Esophagus muscularis mucosa (tissue), 4 donors: ENCODE results near the gene NTM. TPM values are rescaled to one million over a fixed set of nuclear protein-coding genes. Genes with fewer than 3 reads are reported as not detected.

Source experiments
- DNase-seq: peaks from one replicate; pipeline ENCODE4 v3.0.0-alpha.2; 2017; ENCODE audit errors: extremely low spot score
- H3K27ac ChIP-seq, 4 donors: fragments of 200-600 bp; sonication (generic); replicated peaks in 1 of 4; 1 replicate in 3 of 4; 2 replicates in 1 of 4; pipeline ENCODE4 v1.5.1; 2016 to 2019; ENCODE audit warnings: mild to moderate bottlenecking in 1 of 4
- H3K27me3 ChIP-seq, 4 donors: fragments of 200-600 bp; sonication (generic); one replicate each; pipeline versions ENCODE4 v1.5.1 to v1.6.0; 2016 to 2019
- H3K36me3 ChIP-seq, 4 donors: fragments of 200-600 bp; sonication (generic); one replicate each; pipeline ENCODE4 v1.5.1; 2016 to 2019
- H3K4me1 ChIP-seq, 4 donors: fragments of 200-600 bp; sonication (generic); one replicate each; pipeline ENCODE4 v1.5.1; 2016 to 2019
- H3K4me3 ChIP-seq, 4 donors: fragments of 200-600 bp; sonication (generic); 1 replicate in 2 of 4; 2 replicates in 2 of 4; pipeline ENCODE4 v1.5.1; 2016 to 2019; ENCODE audit warnings: mild to moderate bottlenecking in 4 of 4, moderate library complexity in 1 of 4
- H3K9me3 ChIP-seq, 4 donors: fragments of 200-600 bp; sonication (generic); 1 replicate in 3 of 4; 2 replicates in 1 of 4; pipeline ENCODE4 v1.5.1; 2016 to 2019
- EP300 ChIP-seq: sonication (generic); formaldehyde crosslinking; IDR thresholded peaks from one replicate; pipeline ENCODE4 v1.6.1; 2017; ENCODE audit warnings: antibody characterized with exemption
- POLR2A ChIP-seq: fragments of 450-650 bp; IDR thresholded peaks from one replicate; pipeline ENCODE4 v1.6.1; 2017; ENCODE audit warnings: antibody characterized with exemption, moderate library complexity, mild to moderate bottlenecking, low read depth
- POLR2AphosphoS5 ChIP-seq, 2 donors: sonication (generic); formaldehyde crosslinking; IDR thresholded peaks; one replicate each; pipeline ENCODE4 v1.6.1; 2017; ENCODE audit warnings: antibody characterized with exemption in 2 of 2
- WGBS: methylation state at CpG from one replicate; pipeline ENCODE4 v1.1.5; 2018; 5-methylcytosine and 5-hydroxymethylcytosine counted together
- intact Hi-C: fragments of 100-400 bp; cut with DNase I; formaldehyde crosslinking; loops from one replicate; pipeline ENCODE4 v1.15.1; 2023
- total RNA-seq, 4 donors: library from RNA; depleted of rRNA; stranded (reverse); fragments of >200 nt; gene quantifications; one replicate each; pipeline versions ENCODE4 v1.1.0 to v1.2.1, GENCODE V29; 2016
- TF ChIP-seq, protein P1 (sequence below), 3 experiments: fragments of 200-600 bp in 2 of 3; fragments of 450-650 bp in 1 of 3; sonication (generic) in 2 of 3; IDR thresholded peaks; one replicate each; pipeline ENCODE4 v1.5.1; 2017 to 2019; ENCODE audit warnings: antibody characterized with exemption in 3 of 3, mild to moderate bottlenecking in 2 of 3, moderate library complexity in 1 of 3

Gene NTM
- total RNA-seq, 4 donors from 2014 or later, result 5.6 to 25.3 (median 8.3) TPM

DNA sequence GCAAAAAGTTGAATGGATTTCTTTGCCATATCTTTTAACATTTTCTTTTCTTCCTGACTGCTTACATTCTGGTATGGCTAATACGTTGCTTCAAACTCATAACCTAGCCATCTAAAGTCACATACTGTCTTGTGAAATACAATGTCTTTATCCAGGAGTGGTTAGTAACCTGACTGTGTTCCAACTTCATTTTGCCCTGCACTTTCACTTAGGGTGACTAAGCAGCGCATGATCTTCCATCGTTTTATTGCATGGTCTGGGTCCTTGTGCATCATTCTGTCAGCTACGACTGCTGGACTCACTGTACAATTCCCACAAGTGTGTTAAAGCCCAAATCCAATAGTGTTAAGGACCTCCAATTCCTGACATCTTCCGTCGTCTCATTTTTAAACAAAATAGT lies 403.2 kb downstream of the NTM start:
- 89% methylated on average over 6 of the region's 6 CpGs for WGBS
- intact Hi-C loops, result no loop called here
- no peak overlapping the region for H3K27ac ChIP-seq
- no peak overlapping the region for H3K4me3 ChIP-seq
- TF ChIP-seq EP300 (no peak), POLR2A (no peak), POLR2AphosphoS5 (IDR thresholded peaks at IDR 0.05) (no peak)
- TF ChIP-seq, protein P1, sequence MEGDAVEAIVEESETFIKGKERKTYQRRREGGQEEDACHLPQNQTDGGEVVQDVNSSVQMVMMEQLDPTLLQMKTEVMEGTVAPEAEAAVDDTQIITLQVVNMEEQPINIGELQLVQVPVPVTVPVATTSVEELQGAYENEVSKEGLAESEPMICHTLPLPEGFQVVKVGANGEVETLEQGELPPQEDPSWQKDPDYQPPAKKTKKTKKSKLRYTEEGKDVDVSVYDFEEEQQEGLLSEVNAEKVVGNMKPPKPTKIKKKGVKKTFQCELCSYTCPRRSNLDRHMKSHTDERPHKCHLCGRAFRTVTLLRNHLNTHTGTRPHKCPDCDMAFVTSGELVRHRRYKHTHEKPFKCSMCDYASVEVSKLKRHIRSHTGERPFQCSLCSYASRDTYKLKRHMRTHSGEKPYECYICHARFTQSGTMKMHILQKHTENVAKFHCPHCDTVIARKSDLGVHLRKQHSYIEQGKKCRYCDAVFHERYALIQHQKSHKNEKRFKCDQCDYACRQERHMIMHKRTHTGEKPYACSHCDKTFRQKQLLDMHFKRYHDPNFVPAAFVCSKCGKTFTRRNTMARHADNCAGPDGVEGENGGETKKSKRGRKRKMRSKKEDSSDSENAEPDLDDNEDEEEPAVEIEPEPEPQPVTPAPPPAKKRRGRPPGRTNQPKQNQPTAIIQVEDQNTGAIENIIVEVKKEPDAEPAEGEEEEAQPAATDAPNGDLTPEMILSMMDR (IDR thresholded peaks at IDR 0.05), result no peak
- DNase-seq, result no peak
- peaks cover 0 to 19% (median 0%) of the 10 kb centered on the region in 4 donors for H3K27me3 ChIP-seq
- no peaks in the 10 kb centered on the region for H3K36me3 ChIP-seq
- no peaks in the 10 kb centered on the region for H3K9me3 ChIP-seq
- H3K4me1 ChIP-seq, result no peaks in the 10 kb centered on the region

DNA sequence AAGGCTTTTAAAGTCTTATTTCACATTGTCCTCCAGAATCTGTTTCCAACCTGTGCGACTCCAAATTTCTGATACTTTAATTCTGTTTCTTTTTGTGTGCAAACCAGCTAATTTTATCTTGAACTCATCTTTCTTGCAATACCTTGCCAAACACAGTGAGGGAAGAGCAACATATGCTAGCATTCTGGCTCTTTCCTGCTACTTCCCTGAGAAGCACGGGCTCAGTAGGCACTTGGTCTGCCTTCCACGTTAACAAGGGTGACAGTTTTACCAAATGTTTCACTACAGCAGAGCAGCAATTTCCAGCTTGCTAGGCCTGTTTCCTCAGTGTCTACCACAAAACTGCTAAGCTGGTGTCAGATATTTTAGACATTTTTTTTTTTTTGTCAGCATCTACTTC lies 405.8 kb downstream of the NTM start:
- TF ChIP-seq, protein P1 (IDR thresholded peaks at IDR 0.05), result no peak
- TF ChIP-seq EP300 (no peak), POLR2A (no peak), POLR2AphosphoS5 (IDR thresholded peaks at IDR 0.05) (no peak)
- DNase-seq, result no peak
- Histone ChIP-seq H3K4me1 (no peaks in the 10 kb centered on the region), H3K36me3 (no peaks in the 10 kb centered on the region), H3K27ac (no peak overlapping the region), H3K27me3 (peaks cover 0 to 26% (median 0%) of the 10 kb centered on the region in 4 donors), H3K4me3 (no peak overlapping the region), H3K9me3 (no peaks in the 10 kb centered on the region)
- WGBS, result 77% methylated on average over 3 of the region's 3 CpGs
- intact Hi-C loops, result no loop called here

DNA sequence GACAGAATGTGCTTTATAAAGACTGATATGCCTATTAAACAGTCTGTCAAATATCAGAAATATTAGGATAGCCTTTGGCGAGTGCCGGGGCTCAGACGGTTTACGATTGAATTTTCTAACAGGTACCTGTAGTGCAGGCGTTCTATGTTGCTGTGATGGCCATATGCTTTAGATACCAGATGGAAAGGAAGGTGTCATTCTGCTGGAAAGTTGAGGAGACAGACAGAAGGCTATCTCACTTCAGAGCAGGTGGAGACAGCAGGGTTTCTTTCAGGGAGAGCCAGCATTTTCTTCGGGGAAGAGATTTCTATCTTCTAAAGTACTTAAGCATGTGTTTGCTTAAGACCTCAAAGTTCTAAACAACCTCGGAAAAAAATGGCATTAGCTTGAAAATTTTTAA lies 415.4 kb downstream of the NTM start:
- Histone ChIP-seq H3K27me3 (peaks cover 0 to 8% (median 0%) of the 10 kb centered on the region in 4 donors), H3K4me1 (no peaks in the 10 kb centered on the region), H3K36me3 (no peaks in the 10 kb centered on the region), H3K27ac (no peak overlapping the region), H3K9me3 (no peaks in the 10 kb centered on the region), H3K4me3 (no peak overlapping the region)
- no peak for TF ChIP-seq POLR2AphosphoS5 (IDR thresholded peaks at IDR 0.05)
- no peak for TF ChIP-seq POLR2A
- TF ChIP-seq EP300, result no peak
- TF ChIP-seq, protein P1 (IDR thresholded peaks at IDR 0.05), result no peak
- intact Hi-C loops, result no loop called here
- no peak for DNase-seq
- WGBS, result 67% methylated on average over 7 of the region's 7 CpGs

DNA sequence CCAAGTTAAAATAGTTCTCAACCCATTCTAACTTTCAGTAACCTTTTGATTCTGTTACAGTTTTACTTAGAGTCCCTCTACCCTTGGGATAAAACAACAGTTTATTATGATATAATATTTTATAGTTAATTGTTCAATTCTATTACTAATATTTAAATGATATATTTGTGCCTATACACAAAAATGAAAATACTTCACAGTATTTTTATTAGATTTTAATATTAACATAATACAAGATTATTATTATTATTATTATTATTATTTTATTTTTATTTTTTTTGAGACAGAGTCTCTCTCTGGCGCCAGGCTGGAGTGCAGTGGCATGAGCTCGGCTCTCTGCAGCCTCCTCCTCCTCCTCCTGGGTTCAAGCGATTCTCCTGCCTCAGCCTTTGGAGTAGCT lies 416.7 kb downstream of the NTM start:
- H3K36me3 ChIP-seq, result no peaks in the 10 kb centered on the region
- TF ChIP-seq POLR2A, result no peak
- no peak for TF ChIP-seq POLR2AphosphoS5 (IDR thresholded peaks at IDR 0.05)
- no peak for TF ChIP-seq EP300
- TF ChIP-seq, protein P1 (IDR thresholded peaks at IDR 0.05), result no peak
- no peaks in the 10 kb centered on the region for H3K9me3 ChIP-seq
- H3K4me1 ChIP-seq, result no peaks in the 10 kb centered on the region
- 58% methylated on average over 3 of the region's 3 CpGs for WGBS
- no peak overlapping the region for H3K4me3 ChIP-seq
- intact Hi-C loops, result no loop called here
- peaks cover 0 to 5% (median 0%) of the 10 kb centered on the region in 4 donors for H3K27me3 ChIP-seq
- DNase-seq, result no peak
- H3K27ac ChIP-seq, result no peak overlapping the region

DNA sequence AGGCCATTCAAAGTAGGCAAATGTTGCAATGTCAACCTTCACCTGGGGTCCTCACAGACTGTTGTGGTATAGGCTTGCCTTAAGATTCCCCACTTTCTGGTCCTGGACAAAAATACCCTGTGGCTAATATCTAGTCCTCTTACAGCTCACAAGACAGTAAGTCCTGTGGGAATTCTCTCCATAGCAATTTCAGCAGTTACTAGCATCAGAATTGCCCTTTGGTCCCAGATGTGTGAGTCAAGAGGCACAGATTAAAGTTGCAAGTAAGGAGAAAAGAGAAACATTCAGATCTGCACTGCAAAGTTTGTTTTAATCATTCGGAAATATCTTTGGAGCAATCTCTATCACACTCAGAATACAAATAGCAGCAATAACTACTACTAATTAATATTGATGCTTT lies 420.2 kb downstream of the NTM start:
- peak; percentile 55 for DNase-seq
- Histone ChIP-seq H3K27ac (no peak overlapping the region), H3K27me3 (peaks cover 0 to 5% (median 0%) of the 10 kb centered on the region in 4 donors), H3K4me3 (no peak overlapping the region), H3K4me1 (no peaks in the 10 kb centered on the region), H3K36me3 (no peaks in the 10 kb centered on the region), H3K9me3 (no peaks in the 10 kb centered on the region)
- intact Hi-C loops, result no loop called here
- WGBS, result 63% methylated on average over 1 of the region's 1 CpG
- TF ChIP-seq, protein P1 (IDR thresholded peaks at IDR 0.05), result no peak
- TF ChIP-seq POLR2AphosphoS5 (IDR thresholded peaks at IDR 0.05), result no peak
